ENCODE measurements around the gene EP400. TPM values are rescaled to one million over a fixed set of nuclear protein-coding genes. Genes with fewer than 3 reads are reported as not detected.

EP400 gene
- total and polyA plus RNA-seq, 4 experiments from 2014 or later: 0.94 to 86.6 (median 43.8) TPM

- Histone ChIP-seq H3K9me3 (ENCODE audit: control insufficient read depth in 1 of 2, low read length in 2 of 2) (no peaks in the 10 kb centered on the region), H3K27me3 (ENCODE audit: insufficient read depth, low read length) (no peaks in the 10 kb centered on the region), H3K36me3 (ENCODE audit: insufficient read depth, low read length) (peaks cover 57% of the 10 kb centered on the region), H3K4me3 (ENCODE audit: low read length in 2 of 2) (no peak overlapping the region), H3K27ac (ENCODE audit: low read depth, low read length) (no peak overlapping the region), H3K4me1 (ENCODE audit: insufficient read depth, low read length) (peaks cover 4% of the 10 kb centered on the region)
- Mint-ChIP-seq H3K27ac (peak overlapping the region in 1 of 7 donors; percentile 15), H3K9me3 (peaks cover 0 to 1% (median 0%) of the 10 kb centered on the region in 8 donors), H3K4me3 (peak overlapping the region in 1 of 8 donors; percentile 68), H3K36me3 (peaks cover 44 to 71% of the 10 kb centered on the region in 2 donors), H3K4me1 (peaks cover 4 to 12% (median 7%) of the 10 kb centered on the region in 4 donors), H3K27me3 (no peaks in the 10 kb centered on the region)
- ChIA-PET POLR2A (ENCODE audit: partially characterized antibody) (no interaction called here), CTCF (ENCODE audit: partially characterized antibody) (no interaction called here)
- intact Hi-C loops (cut with micrococcal nuclease): no loop called here
- DNase-seq: no peak
Observed at GRCh38 chr12:132071830-132072384, 122.2 kb downstream of the EP400 start.

- Histone ChIP-seq H3K27ac (ENCODE audit: low read depth, low read length) (no peak overlapping the region), H3K4me3 (ENCODE audit: low read length in 2 of 2) (no peak overlapping the region), H3K9me3 (ENCODE audit: control insufficient read depth in 1 of 2, low read length in 2 of 2) (no peaks in the 10 kb centered on the region), H3K27me3 (ENCODE audit: insufficient read depth, low read length) (no peaks in the 10 kb centered on the region), H3K36me3 (ENCODE audit: insufficient read depth, low read length) (peaks cover 61% of the 10 kb centered on the region), H3K4me1 (ENCODE audit: insufficient read depth, low read length) (no peaks in the 10 kb centered on the region)
- peaks cover 39 to 79% of the 10 kb centered on the region in 2 donors for H3K36me3 Mint-ChIP-seq
- peak overlapping the region in 1 of 7 donors; percentile 71 for H3K27ac Mint-ChIP-seq
- H3K4me3 Mint-ChIP-seq: no peak overlapping the region
- peaks cover 0 to 8% (median 4%) of the 10 kb centered on the region in 4 donors for H3K4me1 Mint-ChIP-seq
- DNase-seq: no peak
- no peaks in the 10 kb centered on the region for H3K27me3 Mint-ChIP-seq
- intact Hi-C loops (cut with micrococcal nuclease): no loop called here
- peaks cover 0 to 1% (median 0%) of the 10 kb centered on the region in 8 donors for H3K9me3 Mint-ChIP-seq
- CTCF ChIA-PET (ENCODE audit: partially characterized antibody): no interaction called here
- POLR2A ChIA-PET (ENCODE audit: partially characterized antibody): no interaction called here
Observed at GRCh38 chr12:132074216-132074615, 124.5 kb downstream of the EP400 start.

GRCh38 chr12:132075026-132075713 is 125.4 kb downstream of the EP400 start:
- no peak overlapping the region for H3K4me3 Mint-ChIP-seq
- Histone ChIP-seq H3K9me3 (ENCODE audit: control insufficient read depth in 1 of 2, low read length in 2 of 2) (no peaks in the 10 kb centered on the region), H3K36me3 (ENCODE audit: insufficient read depth, low read length) (peaks cover 61% of the 10 kb centered on the region), H3K27me3 (ENCODE audit: insufficient read depth, low read length) (no peaks in the 10 kb centered on the region), H3K4me3 (ENCODE audit: low read length in 2 of 2) (no peak overlapping the region), H3K27ac (ENCODE audit: low read depth, low read length) (no peak overlapping the region), H3K4me1 (ENCODE audit: insufficient read depth, low read length) (no peaks in the 10 kb centered on the region)
- peaks cover 0 to 8% (median 4%) of the 10 kb centered on the region in 4 donors for H3K4me1 Mint-ChIP-seq
- no peaks in the 10 kb centered on the region for H3K27me3 Mint-ChIP-seq
- CTCF ChIA-PET (ENCODE audit: partially characterized antibody): interaction anchor here (0.8 to 1.3 kb wide), 2 partner anchors 12 to 17 kb away, joined by 3 to 4 read pairs; no protein-coding TSS in a partner anchor
- H3K36me3 Mint-ChIP-seq: peaks cover 43 to 79% of the 10 kb centered on the region in 2 donors
- H3K9me3 Mint-ChIP-seq: no peaks in the 10 kb centered on the region
- intact Hi-C loops (cut with micrococcal nuclease): no loop called here
- H3K27ac Mint-ChIP-seq: peak overlapping the region in 1 of 7 donors; percentile 60
- POLR2A ChIA-PET (ENCODE audit: partially characterized antibody): no interaction called here
- DNase-seq: no peak

GRCh38 chr12:132075714-132076553 is 126.2 kb downstream of the EP400 start:
- ChIA-PET POLR2A (ENCODE audit: partially characterized antibody) (no interaction called here), CTCF (ENCODE audit: partially characterized antibody) (interaction anchor here (0.8 to 1.3 kb wide), 2 partner anchors 12 to 16 kb away, joined by 3 to 4 read pairs; no protein-coding TSS in a partner anchor)
- Mint-ChIP-seq H3K27ac (no peak overlapping the region), H3K36me3 (peaks cover 36 to 73% of the 10 kb centered on the region in 2 donors), H3K4me3 (no peak overlapping the region), H3K27me3 (no peaks in the 10 kb centered on the region), H3K9me3 (no peaks in the 10 kb centered on the region), H3K4me1 (peaks cover 0 to 8% (median 4%) of the 10 kb centered on the region in 4 donors)
- no peaks in the 10 kb centered on the region for H3K27me3 ChIP-seq (ENCODE audit: insufficient read depth, low read length)
- H3K4me3 ChIP-seq (ENCODE audit: low read length in 2 of 2): no peak overlapping the region
- no peaks in the 10 kb centered on the region for H3K4me1 ChIP-seq (ENCODE audit: insufficient read depth, low read length)
- H3K27ac ChIP-seq (ENCODE audit: low read depth, low read length): no peak overlapping the region
- intact Hi-C loops (cut with micrococcal nuclease): no loop called here
- no peak for DNase-seq
- no peaks in the 10 kb centered on the region for H3K9me3 ChIP-seq (ENCODE audit: control insufficient read depth in 1 of 2, low read length in 2 of 2)
- H3K36me3 ChIP-seq (ENCODE audit: insufficient read depth, low read length): peaks cover 59% of the 10 kb centered on the region

GRCh38 chr12:132076711-132077110 is 127.0 kb downstream of the EP400 start:
- ChIA-PET CTCF (ENCODE audit: partially characterized antibody) (no interaction called here), POLR2A (ENCODE audit: partially characterized antibody) (no interaction called here)
- Mint-ChIP-seq H3K4me1 (peaks cover 0 to 4% (median 4%) of the 10 kb centered on the region in 4 donors), H3K9me3 (no peaks in the 10 kb centered on the region), H3K4me3 (no peak overlapping the region), H3K27ac (no peak overlapping the region), H3K27me3 (no peaks in the 10 kb centered on the region), H3K36me3 (peaks cover 28 to 65% of the 10 kb centered on the region in 2 donors)
- H3K4me3 ChIP-seq (ENCODE audit: low read length in 2 of 2): no peak overlapping the region
- H3K4me1 ChIP-seq (ENCODE audit: insufficient read depth, low read length): no peaks in the 10 kb centered on the region
- H3K36me3 ChIP-seq (ENCODE audit: insufficient read depth, low read length): peaks cover 52% of the 10 kb centered on the region
- no peak overlapping the region for H3K27ac ChIP-seq (ENCODE audit: low read depth, low read length)
- no peaks in the 10 kb centered on the region for H3K27me3 ChIP-seq (ENCODE audit: insufficient read depth, low read length)
- intact Hi-C loops (cut with micrococcal nuclease): no loop called here
- no peaks in the 10 kb centered on the region for H3K9me3 ChIP-seq (ENCODE audit: control insufficient read depth in 1 of 2, low read length in 2 of 2)
- DNase-seq: no peak

GRCh38 chr12:132077322-132078100 is 127.8 kb downstream of the EP400 start:
- Histone ChIP-seq H3K27me3 (ENCODE audit: insufficient read depth, low read length) (no peaks in the 10 kb centered on the region), H3K4me1 (ENCODE audit: insufficient read depth, low read length) (no peaks in the 10 kb centered on the region), H3K27ac (ENCODE audit: low read depth, low read length) (no peak overlapping the region), H3K36me3 (ENCODE audit: insufficient read depth, low read length) (peaks cover 48% of the 10 kb centered on the region), H3K4me3 (ENCODE audit: low read length in 2 of 2) (no peak overlapping the region), H3K9me3 (ENCODE audit: control insufficient read depth in 1 of 2, low read length in 2 of 2) (no peaks in the 10 kb centered on the region)
- intact Hi-C loops (cut with micrococcal nuclease): no loop called here
- peak overlapping the region in 1 of 7 donors; percentile 46 for H3K27ac Mint-ChIP-seq
- peaks cover 22 to 59% of the 10 kb centered on the region in 2 donors for H3K36me3 Mint-ChIP-seq
- no peak overlapping the region for H3K4me3 Mint-ChIP-seq
- H3K4me1 Mint-ChIP-seq: peaks cover 0 to 4% (median 4%) of the 10 kb centered on the region in 4 donors
- no peaks in the 10 kb centered on the region for H3K27me3 Mint-ChIP-seq
- ChIA-PET CTCF (ENCODE audit: partially characterized antibody) (no interaction called here), POLR2A (ENCODE audit: partially characterized antibody) (no interaction called here)
- no peaks in the 10 kb centered on the region for H3K9me3 Mint-ChIP-seq
- no peak for DNase-seq

Data from CD4-positive, alpha-beta memory T cell (primary cell).